ENCODE data around the gene CLEC14A.

The CLEC14A gene

GRCh38 chr14:38210587-38211216 is 45.2 kb downstream of the CLEC14A start:
- H3K27me3 Mint-ChIP-seq (ENCODE audit: low read depth), result peaks cover 91% of the 10 kb centered on the region
- peaks cover 15% of the 10 kb centered on the region for H3K9me3 Mint-ChIP-seq
- H3K4me1 Mint-ChIP-seq, result peaks cover 32% of the 10 kb centered on the region
- TF ChIP-seq, protein P1, sequence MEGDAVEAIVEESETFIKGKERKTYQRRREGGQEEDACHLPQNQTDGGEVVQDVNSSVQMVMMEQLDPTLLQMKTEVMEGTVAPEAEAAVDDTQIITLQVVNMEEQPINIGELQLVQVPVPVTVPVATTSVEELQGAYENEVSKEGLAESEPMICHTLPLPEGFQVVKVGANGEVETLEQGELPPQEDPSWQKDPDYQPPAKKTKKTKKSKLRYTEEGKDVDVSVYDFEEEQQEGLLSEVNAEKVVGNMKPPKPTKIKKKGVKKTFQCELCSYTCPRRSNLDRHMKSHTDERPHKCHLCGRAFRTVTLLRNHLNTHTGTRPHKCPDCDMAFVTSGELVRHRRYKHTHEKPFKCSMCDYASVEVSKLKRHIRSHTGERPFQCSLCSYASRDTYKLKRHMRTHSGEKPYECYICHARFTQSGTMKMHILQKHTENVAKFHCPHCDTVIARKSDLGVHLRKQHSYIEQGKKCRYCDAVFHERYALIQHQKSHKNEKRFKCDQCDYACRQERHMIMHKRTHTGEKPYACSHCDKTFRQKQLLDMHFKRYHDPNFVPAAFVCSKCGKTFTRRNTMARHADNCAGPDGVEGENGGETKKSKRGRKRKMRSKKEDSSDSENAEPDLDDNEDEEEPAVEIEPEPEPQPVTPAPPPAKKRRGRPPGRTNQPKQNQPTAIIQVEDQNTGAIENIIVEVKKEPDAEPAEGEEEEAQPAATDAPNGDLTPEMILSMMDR (IDR thresholded peaks at IDR 0.05; ENCODE audit: unreplicated experiment in 3 of 3), result no peak
- H3K27ac Mint-ChIP-seq, result peak overlapping the region in 1 of 3 experiments; percentile 27
- peak overlapping the region; percentile 78 to 86 (median 84) for H3K4me3 Mint-ChIP-seq
- H3K36me3 Mint-ChIP-seq (ENCODE audit: low read depth), result peaks cover 3% of the 10 kb centered on the region

- TF ChIP-seq, protein P1 (IDR thresholded peaks at IDR 0.05; ENCODE audit: unreplicated experiment in 3 of 3), result no peak
- Mint-ChIP-seq H3K4me1 (peaks cover 32% of the 10 kb centered on the region), H3K36me3 (ENCODE audit: low read depth) (peaks cover 3% of the 10 kb centered on the region), H3K27ac (no peak overlapping the region), H3K4me3 (peak overlapping the region; percentile 78 to 81 (median 79)), H3K9me3 (peaks cover 21% of the 10 kb centered on the region), H3K27me3 (ENCODE audit: low read depth) (peaks cover 92% of the 10 kb centered on the region)
Observed at GRCh38 chr14:38209572-38210557, 46.0 kb downstream of the CLEC14A start.

GRCh38 chr14:38208618-38209562 is 47.0 kb downstream of the CLEC14A start:
- peak overlapping the region; percentile 42 to 79 (median 49) for H3K27ac Mint-ChIP-seq
- peaks cover 32% of the 10 kb centered on the region for H3K4me1 Mint-ChIP-seq
- TF ChIP-seq, protein P1 (IDR thresholded peaks at IDR 0.05; ENCODE audit: unreplicated experiment in 3 of 3), result peak; percentile 7 to 46 (median 27)
- H3K36me3 Mint-ChIP-seq (ENCODE audit: low read depth), result peaks cover 3% of the 10 kb centered on the region
- peaks cover 86% of the 10 kb centered on the region for H3K27me3 Mint-ChIP-seq (ENCODE audit: low read depth)
- H3K9me3 Mint-ChIP-seq, result peaks cover 21% of the 10 kb centered on the region
- H3K4me3 Mint-ChIP-seq, result peak overlapping the region; percentile 78 to 88 (median 82)

DNA sequence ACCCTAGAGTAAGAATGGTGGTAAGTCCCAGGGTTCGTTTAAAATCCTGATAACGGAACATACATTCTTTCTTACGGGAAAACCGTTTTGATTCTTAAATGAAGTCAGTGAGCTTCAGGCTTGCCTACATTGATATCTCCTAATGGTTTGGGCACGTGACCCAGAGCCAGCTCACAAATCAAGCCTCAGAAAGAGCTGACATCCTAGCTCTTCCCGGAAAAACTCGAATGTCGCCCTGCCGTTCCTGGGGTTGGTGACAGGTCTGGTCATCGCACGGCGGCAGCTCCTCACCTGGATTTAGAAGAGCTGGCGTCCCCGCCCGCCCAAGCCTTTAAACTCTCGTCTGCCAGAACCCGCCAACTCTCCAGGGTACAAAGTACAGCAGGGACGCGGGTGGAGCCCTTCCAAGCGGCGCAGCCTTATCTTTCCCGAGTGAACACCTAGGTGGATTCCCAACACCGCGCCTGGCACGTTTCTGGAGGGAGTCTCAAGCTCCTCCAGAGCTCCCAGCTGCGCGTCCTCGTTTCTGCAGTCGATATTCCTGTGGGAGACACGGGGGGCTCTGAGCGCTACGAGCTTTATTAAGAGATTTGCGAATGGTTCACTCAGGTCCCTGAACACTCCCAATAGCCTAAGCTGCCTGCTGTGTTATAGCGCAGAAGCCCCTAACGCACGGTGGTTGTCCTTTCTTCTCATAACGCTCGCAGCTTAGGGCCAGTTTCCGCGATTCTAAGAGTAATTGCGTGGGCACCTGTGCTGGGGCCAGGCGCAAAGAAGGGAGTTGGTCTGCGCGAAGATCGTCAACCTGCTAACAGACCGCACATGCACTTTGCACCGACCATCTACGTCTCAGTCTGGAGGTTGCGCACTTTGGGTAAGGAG is 47.9 kb downstream of the CLEC14A start, which contains the start of gene SSTR1:
SSTR1 (plus strand) TSS at position 169 of the 882 bp plus-strand sequence. CDS start 1,486 bp downstream, outside the sequence.
- TF ChIP-seq, protein P1 (IDR thresholded peaks at IDR 0.05; ENCODE audit: unreplicated experiment in 3 of 3), result no peak
- peaks cover 32% of the 10 kb centered on the region for H3K4me1 Mint-ChIP-seq
- H3K9me3 Mint-ChIP-seq, result peaks cover 21% of the 10 kb centered on the region
- H3K4me3 Mint-ChIP-seq, result peak within 1 kb of the TSS; percentile 77 to 88 (median 82)
- peak within 1 kb of the TSS; percentile 42 to 79 (median 49) for H3K27ac Mint-ChIP-seq
- peaks cover 3% of the 10 kb centered on the region for H3K36me3 Mint-ChIP-seq (ENCODE audit: low read depth)
- H3K27me3 Mint-ChIP-seq (ENCODE audit: low read depth), result peaks cover 80% of the 10 kb centered on the region
